ENCODE data around the gene TVP23A. TPM values are rescaled to one million over a fixed set of nuclear protein-coding genes. Genes with fewer than 3 reads are reported as not detected.

TVP23A gene
- total and polyA plus RNA-seq, 7 donors: 0.01 to 0.13 (median 0.06) TPM; not detected in 3

DNA sequence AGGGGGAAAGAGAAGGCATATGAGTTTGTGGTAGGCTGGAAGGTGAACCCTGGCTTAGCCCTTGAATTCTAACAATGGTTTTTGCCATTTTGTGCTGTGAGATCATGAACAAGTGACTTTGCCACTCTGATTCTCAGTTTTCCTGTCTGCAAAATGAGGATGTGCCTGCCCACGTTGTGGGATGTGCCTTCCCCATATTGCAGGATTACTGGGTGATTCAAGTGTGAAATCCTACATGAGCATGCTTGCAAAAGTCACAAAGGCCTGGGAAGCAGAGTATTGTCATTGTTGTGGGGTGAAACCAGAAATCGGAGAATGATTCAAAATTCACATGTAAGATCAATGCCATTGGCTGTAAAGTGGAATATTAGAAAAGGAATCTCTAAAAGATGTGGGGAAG lies 28.6 kb upstream of the TVP23A start:
- DNase-seq: no peak
- no peak for ATAC-seq
- no peak overlapping the region for H3K4me3 ChIP-seq
- TF ChIP-seq, protein P1, sequence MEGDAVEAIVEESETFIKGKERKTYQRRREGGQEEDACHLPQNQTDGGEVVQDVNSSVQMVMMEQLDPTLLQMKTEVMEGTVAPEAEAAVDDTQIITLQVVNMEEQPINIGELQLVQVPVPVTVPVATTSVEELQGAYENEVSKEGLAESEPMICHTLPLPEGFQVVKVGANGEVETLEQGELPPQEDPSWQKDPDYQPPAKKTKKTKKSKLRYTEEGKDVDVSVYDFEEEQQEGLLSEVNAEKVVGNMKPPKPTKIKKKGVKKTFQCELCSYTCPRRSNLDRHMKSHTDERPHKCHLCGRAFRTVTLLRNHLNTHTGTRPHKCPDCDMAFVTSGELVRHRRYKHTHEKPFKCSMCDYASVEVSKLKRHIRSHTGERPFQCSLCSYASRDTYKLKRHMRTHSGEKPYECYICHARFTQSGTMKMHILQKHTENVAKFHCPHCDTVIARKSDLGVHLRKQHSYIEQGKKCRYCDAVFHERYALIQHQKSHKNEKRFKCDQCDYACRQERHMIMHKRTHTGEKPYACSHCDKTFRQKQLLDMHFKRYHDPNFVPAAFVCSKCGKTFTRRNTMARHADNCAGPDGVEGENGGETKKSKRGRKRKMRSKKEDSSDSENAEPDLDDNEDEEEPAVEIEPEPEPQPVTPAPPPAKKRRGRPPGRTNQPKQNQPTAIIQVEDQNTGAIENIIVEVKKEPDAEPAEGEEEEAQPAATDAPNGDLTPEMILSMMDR (IDR thresholded peaks at IDR 0.05): no peak
- H3K4me1 ChIP-seq: no peaks in the 10 kb centered on the region
- intact Hi-C loops (cut with DNase I): no loop called here
- H3K36me3 ChIP-seq (ENCODE audit: insufficient read depth in 1 of 2, low read depth in 1 of 2): no peaks in the 10 kb centered on the region
- WGBS, 3 donors: 43 to 47% (median 44%) methylated on average over 2 of the region's 2 CpGs
- H3K9me3 ChIP-seq: no peaks in the 10 kb centered on the region
- no peak overlapping the region for H3K27ac ChIP-seq
- H3K27me3 ChIP-seq (ENCODE audit: insufficient read depth in 3 of 3, low read length in 2 of 3): no peaks in the 10 kb centered on the region

DNA sequence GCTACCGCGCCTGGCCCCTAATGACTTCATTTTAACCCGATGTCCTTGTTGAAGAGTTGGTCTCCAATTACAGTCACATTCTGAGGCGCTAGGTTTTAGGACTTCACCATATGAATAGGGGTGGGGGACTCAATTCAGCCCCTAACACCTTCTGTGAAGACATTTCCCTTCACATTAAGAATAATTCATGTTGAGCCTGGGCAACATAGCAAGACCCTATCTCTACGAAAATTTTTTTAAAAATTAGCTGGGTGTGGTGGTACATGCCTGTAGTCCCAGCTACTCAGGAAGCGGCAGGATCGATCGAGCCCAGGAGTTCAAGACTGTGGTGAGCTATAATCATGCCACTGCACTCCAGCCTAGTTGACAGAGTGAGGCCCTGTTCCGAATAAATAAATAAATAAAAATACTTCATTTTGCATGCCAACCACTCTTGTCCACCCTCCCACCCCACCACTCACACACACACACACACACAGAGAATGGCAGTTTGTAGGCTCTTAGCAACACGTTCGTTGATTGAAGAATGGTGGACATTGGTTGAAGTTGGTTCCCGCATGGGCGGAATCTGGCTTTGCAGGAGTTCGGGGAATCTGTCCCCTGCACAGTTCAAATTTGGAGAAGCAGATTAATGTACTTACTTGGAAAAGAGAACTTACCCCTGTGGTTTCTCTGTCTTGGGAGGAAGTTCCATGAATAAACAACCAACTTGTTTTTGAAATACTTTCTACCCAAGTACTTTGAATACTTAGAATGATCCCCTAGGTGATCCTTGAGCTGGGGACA lies 27.8 kb upstream of the TVP23A start:
- DNase-seq (no peak), ATAC-seq (no peak)
- no peaks in the 10 kb centered on the region for H3K9me3 ChIP-seq
- H3K4me3 ChIP-seq: no peak overlapping the region
- H3K4me1 ChIP-seq: no peaks in the 10 kb centered on the region
- no peak overlapping the region for H3K27ac ChIP-seq
- intact Hi-C loops (cut with DNase I): no loop called here
- H3K27me3 ChIP-seq (ENCODE audit: insufficient read depth in 3 of 3, low read length in 2 of 3): peaks cover 0 to 2% (median 0%) of the 10 kb centered on the region in 3 donors
- TF ChIP-seq, protein P1 (IDR thresholded peaks at IDR 0.05): no peak
- WGBS, 3 donors: 82 to 87% (median 84%) methylated on average over 14 of the region's 14 CpGs
- H3K36me3 ChIP-seq (ENCODE audit: insufficient read depth in 1 of 2, low read depth in 1 of 2): no peaks in the 10 kb centered on the region

GRCh38 chr16:10840703-10841102 lies 22.1 kb upstream of the TVP23A start:
- 67 to 71% (median 68%) methylated on average over 16 of the region's 16 CpGs for WGBS, 3 donors

DNA sequence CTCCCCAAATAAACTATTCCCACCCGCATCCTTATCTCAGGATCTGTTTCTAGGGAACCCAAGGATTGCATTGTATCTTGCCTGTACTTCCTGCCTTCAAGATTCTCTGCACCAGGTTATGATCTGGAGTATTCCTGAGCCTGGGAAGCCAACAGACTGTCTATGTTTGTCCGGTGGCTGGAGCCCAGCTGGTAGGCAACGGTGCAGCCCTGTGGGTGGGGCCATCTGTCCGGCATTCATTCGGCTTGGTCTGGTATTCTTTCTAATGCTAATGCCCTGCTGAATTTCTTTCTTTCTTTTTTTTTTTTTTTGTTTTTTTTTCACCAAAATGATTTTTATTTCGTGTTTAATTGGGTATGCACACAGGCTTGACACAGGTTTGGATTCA lies 20.7 kb upstream of the TVP23A start:
- H3K36me3 ChIP-seq (ENCODE audit: insufficient read depth in 1 of 2, low read depth in 1 of 2): no peaks in the 10 kb centered on the region
- no peak for DNase-seq

More at GRCh38 chr16:10840703-10841102, 22.1 kb upstream of the TVP23A start:
- no peaks in the 10 kb centered on the region for H3K4me1 ChIP-seq
- no peaks in the 10 kb centered on the region for H3K36me3 ChIP-seq (ENCODE audit: insufficient read depth in 1 of 2, low read depth in 1 of 2)
- intact Hi-C loops (cut with DNase I): no loop called here
- no peak overlapping the region for H3K4me3 ChIP-seq
- TF ChIP-seq, protein P1 (IDR thresholded peaks at IDR 0.05): no peak
- ATAC-seq (no peak), DNase-seq (no peak)
- peaks cover 0 to 2% (median 0%) of the 10 kb centered on the region in 3 donors for H3K27me3 ChIP-seq (ENCODE audit: insufficient read depth in 3 of 3, low read length in 2 of 3)
- H3K27ac ChIP-seq: no peak overlapping the region
- no peaks in the 10 kb centered on the region for H3K9me3 ChIP-seq

More for the DNA sequence above, 20.7 kb upstream of the TVP23A start:
- Histone ChIP-seq H3K4me1 (no peaks in the 10 kb centered on the region), H3K4me3 (no peak overlapping the region), H3K9me3 (no peaks in the 10 kb centered on the region), H3K27ac (no peak overlapping the region), H3K27me3 (ENCODE audit: insufficient read depth in 3 of 3, low read length in 2 of 3) (peaks cover 0 to 2% (median 0%) of the 10 kb centered on the region in 3 donors)
- intact Hi-C loops (cut with DNase I): loop anchor here (5.0 to 10.0 kb wide), 2 partner anchors 63 to 76 kb away; no protein-coding TSS in a partner anchor
- ATAC-seq: no peak
- TF ChIP-seq, protein P1 (IDR thresholded peaks at IDR 0.05): no peak
- WGBS, 3 donors: 34 to 36% (median 35%) methylated on average over 6 of the region's 6 CpGs
